Stimulated activated naive CD4-positive, alpha-beta T cell (primary cell): ENCODE results near the gene PAX4.
"Not testable (repeated sequence)": the region's sequence is repeated elsewhere in the genome, so short reads cannot be mapped to it uniquely, and the experiment has no call there.

Source experiments
- DNase-seq, 6 experiments: peaks; one replicate each; lab custom pipeline; 2025; lab: John Stamatoyannopoulos, UW

The PAX4 gene

GRCh38 chr7:127585044-127585953, 32.6 kb downstream of the PAX4 start, which contains the start of gene GCC1:
TSS of gene GCC1 (minus strand) at chr7:127585596. CDS start at chr7:127585182, 414 bp downstream.
- peak; percentile 83 to 95 (median 90) for DNase-seq

- DNase-seq, result no peak
Measured at GRCh38 chr7:127584648-127585043, 33.3 kb downstream of the PAX4 start.

- no peak for DNase-seq
Measured at GRCh38 chr7:127582361-127582760, 35.6 kb downstream of the PAX4 start.

- DNase-seq, result no peak
Measured at GRCh38 chr7:127581716-127582115, 36.2 kb downstream of the PAX4 start.

GRCh38 chr7:127580612-127581011, 37.3 kb downstream of the PAX4 start:
- no peak for DNase-seq

- no peak for DNase-seq
Measured at GRCh38 chr7:127578711-127579275, 39.1 kb downstream of the PAX4 start.

GRCh38 chr7:127578036-127578684, 39.8 kb downstream of the PAX4 start:
- DNase-seq, result no peak

GRCh38 chr7:127571741-127572505, 46.0 kb downstream of the PAX4 start:
- no peak for DNase-seq

- DNase-seq, result not testable (repeated sequence)
Measured at GRCh38 chr7:127568034-127568433, 49.9 kb downstream of the PAX4 start.

- DNase-seq, result no peak
Measured at GRCh38 chr7:127566242-127566641, 51.7 kb downstream of the PAX4 start.
